ENCODE measurements around the gene RPL22. TPM values are rescaled to one million over a fixed set of nuclear protein-coding genes. Genes with fewer than 3 reads are reported as not detected.

RPL22 gene
- total and polyA plus RNA-seq, 2 of the 8 experiments (the other 6 are each of a cell fraction or from before 2014, with no cell fraction given) = 133 to 521 TPM

- TF ChIP-seq SIX5 (IDR thresholded peaks at IDR 0.05; ENCODE audit: low read depth, low read length) (no peak), CTCF (IDR thresholded peaks at IDR 0.05; ENCODE audit: control extremely low read depth in 1 of 3, insufficient read depth in 1 of 3, low read depth in 1 of 3, low read length in 3 of 3) (no peak)
Measured at GRCh38 chr1:6198646-6199297, 623 bp downstream of the RPL22 start (continued).
